WI38 (cell line): ENCODE data around the gene ATP8B2.
"Not testable (repeated sequence)": the region's sequence is repeated elsewhere in the genome, so short reads cannot be mapped to it uniquely, and the experiment has no call there.

Experiments
- H3K4me3 ChIP-seq: 2 replicates; pipeline ENCODE4 v1.5.1; 2011; ENCODE audit warnings: low read depth, mild to moderate bottlenecking, control low read depth, low read length
- CTCF ChIP-seq: IDR thresholded peaks from 2 replicates; pipeline ENCODE4 v1.5.1; 2012; ENCODE audit warnings: low read depth, mild to moderate bottlenecking, control low read depth, low read length

ATP8B2 gene

GRCh38 chr1:154335025-154335714, 9.8 kb downstream of the ATP8B2 start:
- no peak overlapping the region for H3K4me3 ChIP-seq
- peak; percentile 76 for TF ChIP-seq CTCF

GRCh38 chr1:154337253-154337894, 12.0 kb downstream of the ATP8B2 start:
- H3K4me3 ChIP-seq, result no peak overlapping the region
- TF ChIP-seq CTCF, result no peak

GRCh38 chr1:154338875-154339274, 13.6 kb downstream of the ATP8B2 start:
- H3K4me3 ChIP-seq, result no peak overlapping the region
- TF ChIP-seq CTCF, result no peak

- H3K4me3 ChIP-seq, result not testable (repeated sequence)
Measured at GRCh38 chr1:154341366-154341765, 16.0 kb downstream of the ATP8B2 start.

GRCh38 chr1:154342132-154342531, 16.8 kb downstream of the ATP8B2 start:
- no peak for TF ChIP-seq CTCF
- H3K4me3 ChIP-seq, result no peak overlapping the region

GRCh38 chr1:154342836-154343472, 17.6 kb downstream of the ATP8B2 start:
- H3K4me3 ChIP-seq, result no peak overlapping the region
- no peak for TF ChIP-seq CTCF

GRCh38 chr1:154344977-154345837, 19.9 kb downstream of the ATP8B2 start:
- TF ChIP-seq CTCF, result peak; percentile 74
- no peak overlapping the region for H3K4me3 ChIP-seq
